Neural cell (in vitro differentiated cells): ENCODE results near the gene CALCR.

Source experiments
- EP300 ChIP-seq: fragments of 450-650 bp; conservative IDR thresholded peaks from 2 replicates; pipeline ENCODE4 v1.6.1; 2014; ENCODE audit warnings: antibody characterized with exemption, mild to moderate bottlenecking, moderate library complexity; ENCODE audit not compliant: poor library complexity, severe bottlenecking
- EZH2 ChIP-seq: fragments of 200-600, 300-800 bp; shearing (Covaris generic), sonication (generic); IDR thresholded peaks from 2 replicates; pipeline ENCODE4 v1.6.1; 2014; ENCODE audit warnings: antibody characterized with exemption, low read length, borderline replicate concordance, mild to moderate bottlenecking; ENCODE audit not compliant: insufficient read depth, poor library complexity, severe bottlenecking
- POLR2AphosphoS5 ChIP-seq: IDR thresholded peaks from 2 replicates; pipeline ENCODE4 v1.6.1; 2012
- RAD21 ChIP-seq: fragments of 450-650 bp; conservative IDR thresholded peaks from 2 replicates; pipeline ENCODE4 v1.6.1; 2014; ENCODE audit warnings: antibody characterized with exemption, mild to moderate bottlenecking, moderate library complexity
- SMC3 ChIP-seq: fragments of 450-650 bp; conservative IDR thresholded peaks from 2 replicates; pipeline ENCODE4 v1.6.1; 2014; ENCODE audit warnings: antibody characterized with exemption, mild to moderate bottlenecking, moderate library complexity; ENCODE audit not compliant: poor library complexity
- TAF1 ChIP-seq: IDR thresholded peaks from 2 replicates; pipeline ENCODE4 v1.6.1; 2012; ENCODE audit warnings: low read depth
- TF ChIP-seq, protein P1 (sequence below): fragments of 450-650 bp; IDR thresholded peaks from 2 replicates; pipeline ENCODE4 v1.5.1; 2014; ENCODE audit warnings: antibody characterized with exemption, mild to moderate bottlenecking, moderate library complexity; ENCODE audit not compliant: poor library complexity, severe bottlenecking
- TF ChIP-seq, protein P2 (sequence below): IDR thresholded peaks from 2 replicates; pipeline ENCODE4 v1.6.1; 2012; ENCODE audit warnings: borderline replicate concordance

DNA sequence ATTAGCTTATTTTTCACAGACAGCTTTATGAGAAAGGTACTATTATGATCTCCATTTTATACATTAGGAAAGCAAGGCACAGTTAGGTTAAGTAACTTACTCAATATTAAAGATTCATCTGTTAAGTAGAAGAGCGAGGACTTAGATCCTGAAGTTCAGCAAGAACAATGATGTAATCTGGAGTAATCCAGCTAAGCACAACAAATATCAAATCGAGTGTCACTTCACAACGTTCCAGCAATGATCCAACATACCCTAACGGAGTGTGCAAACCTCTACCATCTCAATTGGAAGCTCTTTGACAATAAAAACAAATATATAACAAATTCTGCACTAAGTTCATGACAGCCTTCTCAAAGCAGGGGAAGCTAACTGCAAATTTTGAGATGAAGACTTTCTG, 121.3 kb downstream of the CALCR start:
- TF ChIP-seq POLR2AphosphoS5 = no peak
- TF ChIP-seq EZH2 = no peak
- TF ChIP-seq SMC3 = no peak
- TF ChIP-seq, protein P1, sequence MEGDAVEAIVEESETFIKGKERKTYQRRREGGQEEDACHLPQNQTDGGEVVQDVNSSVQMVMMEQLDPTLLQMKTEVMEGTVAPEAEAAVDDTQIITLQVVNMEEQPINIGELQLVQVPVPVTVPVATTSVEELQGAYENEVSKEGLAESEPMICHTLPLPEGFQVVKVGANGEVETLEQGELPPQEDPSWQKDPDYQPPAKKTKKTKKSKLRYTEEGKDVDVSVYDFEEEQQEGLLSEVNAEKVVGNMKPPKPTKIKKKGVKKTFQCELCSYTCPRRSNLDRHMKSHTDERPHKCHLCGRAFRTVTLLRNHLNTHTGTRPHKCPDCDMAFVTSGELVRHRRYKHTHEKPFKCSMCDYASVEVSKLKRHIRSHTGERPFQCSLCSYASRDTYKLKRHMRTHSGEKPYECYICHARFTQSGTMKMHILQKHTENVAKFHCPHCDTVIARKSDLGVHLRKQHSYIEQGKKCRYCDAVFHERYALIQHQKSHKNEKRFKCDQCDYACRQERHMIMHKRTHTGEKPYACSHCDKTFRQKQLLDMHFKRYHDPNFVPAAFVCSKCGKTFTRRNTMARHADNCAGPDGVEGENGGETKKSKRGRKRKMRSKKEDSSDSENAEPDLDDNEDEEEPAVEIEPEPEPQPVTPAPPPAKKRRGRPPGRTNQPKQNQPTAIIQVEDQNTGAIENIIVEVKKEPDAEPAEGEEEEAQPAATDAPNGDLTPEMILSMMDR = no peak
- TF ChIP-seq EP300 = no peak
- no peak for TF ChIP-seq TAF1
- TF ChIP-seq, protein P2, sequence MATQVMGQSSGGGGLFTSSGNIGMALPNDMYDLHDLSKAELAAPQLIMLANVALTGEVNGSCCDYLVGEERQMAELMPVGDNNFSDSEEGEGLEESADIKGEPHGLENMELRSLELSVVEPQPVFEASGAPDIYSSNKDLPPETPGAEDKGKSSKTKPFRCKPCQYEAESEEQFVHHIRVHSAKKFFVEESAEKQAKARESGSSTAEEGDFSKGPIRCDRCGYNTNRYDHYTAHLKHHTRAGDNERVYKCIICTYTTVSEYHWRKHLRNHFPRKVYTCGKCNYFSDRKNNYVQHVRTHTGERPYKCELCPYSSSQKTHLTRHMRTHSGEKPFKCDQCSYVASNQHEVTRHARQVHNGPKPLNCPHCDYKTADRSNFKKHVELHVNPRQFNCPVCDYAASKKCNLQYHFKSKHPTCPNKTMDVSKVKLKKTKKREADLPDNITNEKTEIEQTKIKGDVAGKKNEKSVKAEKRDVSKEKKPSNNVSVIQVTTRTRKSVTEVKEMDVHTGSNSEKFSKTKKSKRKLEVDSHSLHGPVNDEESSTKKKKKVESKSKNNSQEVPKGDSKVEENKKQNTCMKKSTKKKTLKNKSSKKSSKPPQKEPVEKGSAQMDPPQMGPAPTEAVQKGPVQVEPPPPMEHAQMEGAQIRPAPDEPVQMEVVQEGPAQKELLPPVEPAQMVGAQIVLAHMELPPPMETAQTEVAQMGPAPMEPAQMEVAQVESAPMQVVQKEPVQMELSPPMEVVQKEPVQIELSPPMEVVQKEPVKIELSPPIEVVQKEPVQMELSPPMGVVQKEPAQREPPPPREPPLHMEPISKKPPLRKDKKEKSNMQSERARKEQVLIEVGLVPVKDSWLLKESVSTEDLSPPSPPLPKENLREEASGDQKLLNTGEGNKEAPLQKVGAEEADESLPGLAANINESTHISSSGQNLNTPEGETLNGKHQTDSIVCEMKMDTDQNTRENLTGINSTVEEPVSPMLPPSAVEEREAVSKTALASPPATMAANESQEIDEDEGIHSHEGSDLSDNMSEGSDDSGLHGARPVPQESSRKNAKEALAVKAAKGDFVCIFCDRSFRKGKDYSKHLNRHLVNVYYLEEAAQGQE = no peak
- TF ChIP-seq RAD21 = no peak
